HG03108 (cell line): ENCODE results near the gene NFIB.

ENCODE experiments used
- ATAC-seq: cut with Tn5 transposase; IDR thresholded peaks from one replicate; pipeline ENCODE4 v1.9.1; 2021; ENCODE audit warnings: moderate library complexity; ENCODE audit not compliant: unreplicated experiment

NFIB gene

GRCh38 chr9:14281136-14281795 is 32.7 kb downstream of the NFIB start:
- no peak for ATAC-seq

- ATAC-seq: no peak
Measured at GRCh38 chr9:14279671-14280070, 34.3 kb downstream of the NFIB start.

- ATAC-seq: no peak
Measured at GRCh38 chr9:14278291-14278721, 35.6 kb downstream of the NFIB start.

- ATAC-seq: no peak
Measured at GRCh38 chr9:14277761-14278160, 36.2 kb downstream of the NFIB start.

- ATAC-seq: no peak
Measured at GRCh38 chr9:14277244-14277643, 36.7 kb downstream of the NFIB start.

- no peak for ATAC-seq
Measured at GRCh38 chr9:14275331-14275730, 38.6 kb downstream of the NFIB start.

- no peak for ATAC-seq
Measured at GRCh38 chr9:14273696-14274121, 40.2 kb downstream of the NFIB start.

- ATAC-seq: no peak
Measured at GRCh38 chr9:14272927-14273528, 40.9 kb downstream of the NFIB start.

- ATAC-seq: no peak
Measured at GRCh38 chr9:14271093-14271673, 42.8 kb downstream of the NFIB start.

GRCh38 chr9:14270358-14271092 is 43.4 kb downstream of the NFIB start:
- ATAC-seq: no peak

GRCh38 chr9:14269916-14270315 is 44.0 kb downstream of the NFIB start:
- ATAC-seq: no peak

- ATAC-seq: no peak
Measured at GRCh38 chr9:14263707-14264483, 50.0 kb downstream of the NFIB start.

GRCh38 chr9:14262827-14263226 is 51.1 kb downstream of the NFIB start:
- ATAC-seq: no peak

- no peak for ATAC-seq
Measured at GRCh38 chr9:14261616-14262015, 52.3 kb downstream of the NFIB start.

GRCh38 chr9:14260101-14260500 is 53.8 kb downstream of the NFIB start:
- ATAC-seq: no peak

- no peak for ATAC-seq
Measured at GRCh38 chr9:14258660-14259239, 55.2 kb downstream of the NFIB start.

GRCh38 chr9:14258156-14258555 is 55.8 kb downstream of the NFIB start:
- ATAC-seq: no peak

GRCh38 chr9:14256588-14256987 is 57.4 kb downstream of the NFIB start:
- ATAC-seq: no peak

- ATAC-seq: no peak
Measured at GRCh38 chr9:14251154-14252071, 62.5 kb downstream of the NFIB start.

GRCh38 chr9:14250794-14251153 is 63.2 kb downstream of the NFIB start:
- no peak for ATAC-seq
